Transverse colon (tissue), 4 donors: ENCODE results near the gene MARCOL. TPM values are rescaled to one million over a fixed set of nuclear protein-coding genes. Genes with fewer than 3 reads are reported as not detected.

Experiments used
- DNase-seq: peaks from one replicate; pipeline ENCODE4 v3.0.0-alpha.2; 2019
- H3K27ac ChIP-seq, 4 donors: fragments of 200-600 bp; sonication (generic); 2 replicates each; pipeline ENCODE4 v1.5.1; 2016 to 2018; ENCODE audit warnings: inconsistent platforms in 4 of 4
- H3K27me3 ChIP-seq: fragments of 200-600 bp; sonication (generic); 2 replicates; pipeline ENCODE4 v1.5.1; 2017; ENCODE audit warnings: inconsistent platforms
- H3K36me3 ChIP-seq, 4 donors: fragments of 200-600 bp; sonication (generic); 2 replicates each; pipeline ENCODE4 v1.5.1; 2017 to 2019; ENCODE audit warnings: inconsistent platforms in 4 of 4
- H3K4me1 ChIP-seq, 4 donors: fragments of 200-600 bp; sonication (generic); 2 replicates each; pipeline ENCODE4 v1.5.1; 2017 to 2020; ENCODE audit warnings: inconsistent platforms in 4 of 4
- H3K4me3 ChIP-seq, 4 donors: fragments of 200-600 bp; sonication (generic); 1 replicate in 1 of 4; 2 replicates in 3 of 4; pipeline versions ENCODE4 v1.5.1 to v1.6.1; 2017 to 2019; ENCODE audit warnings: inconsistent platforms in 4 of 4
- H3K9me3 ChIP-seq, 2 donors: fragments of 200-600 bp; sonication (generic); 2 replicates each; pipeline ENCODE4 v1.5.1; 2017 to 2019; ENCODE audit warnings: inconsistent platforms in 2 of 2
- CTCF ChIP-seq, 5 experiments: fragments of 200-600 bp in 3 of 5; fragments of 450-650 bp in 2 of 5; sonication (generic) in 3 of 5; IDR thresholded peaks; 1 replicate in 2 of 5; 2 replicates in 3 of 5; pipeline ENCODE4 v1.5.1; 2016 to 2017; ENCODE audit warnings: antibody characterized with exemption in 5 of 5, inconsistent platforms in 3 of 5, mild to moderate bottlenecking in 2 of 5, moderate library complexity in 1 of 5
- EP300 ChIP-seq: sonication (generic); formaldehyde crosslinking; IDR thresholded peaks from one replicate; pipeline ENCODE4 v1.6.1; 2017; ENCODE audit warnings: antibody characterized with exemption, low read depth
- POLR2A ChIP-seq: fragments of 450-650 bp; IDR thresholded peaks from one replicate; pipeline ENCODE4 v1.6.1; 2016; ENCODE audit warnings: antibody characterized with exemption, mild to moderate bottlenecking, moderate library complexity
- POLR2AphosphoS5 ChIP-seq, 3 donors: sonication (generic); formaldehyde crosslinking; IDR thresholded peaks; one replicate each; pipeline ENCODE4 v1.6.1; 2016; ENCODE audit warnings: antibody characterized with exemption in 3 of 3
- WGBS, 2 donors: methylation state at CpG; one replicate each; pipeline ENCODE4 v1.1.5; 2018; ENCODE audit warnings: low coverage in 1 of 2; 5-methylcytosine and 5-hydroxymethylcytosine counted together
- in situ Hi-C, 4 donors: fragments of 200-750 bp; cut with MboI; loops; one replicate each; pipeline versions ENCODE4 v1.15.0 to v1.15.1; 2017; ENCODE audit warnings: low sequenced_read_pairs in 3 of 4, low pct_ligation_motif_present in 1 of 4, low pct_unique_long_range_greater_than_20kb in 1 of 4
- intact Hi-C: fragments of 100-400 bp; cut with DNase I; formaldehyde crosslinking; loops from one replicate; pipeline ENCODE4 v1.15.1; 2023; ENCODE audit warnings: low total_unique reads
- total RNA-seq, 4 donors: library from RNA; depleted of rRNA; stranded (reverse); fragments of >200 nt; gene quantifications; one replicate each; pipeline ENCODE4 v1.1.0, GENCODE V29; 2016

The MARCOL gene
- total RNA-seq, 4 donors from 2014 or later, result not detected

GRCh38 chr5:148255456-148255855 lies 17.1 kb downstream of the MARCOL start:
- no peak overlapping the region for H3K27ac ChIP-seq
- H3K4me1 ChIP-seq, result no peaks in the 10 kb centered on the region
- intact Hi-C loops (no loop called here), in situ Hi-C loops (no loop called here)
- TF ChIP-seq POLR2A, result no peak
- no peak for TF ChIP-seq CTCF (IDR thresholded peaks at IDR 0.05)
- TF ChIP-seq EP300, result no peak
- TF ChIP-seq POLR2AphosphoS5 (IDR thresholded peaks at IDR 0.05), result no peak
- DNase-seq, result no peak
- H3K9me3 ChIP-seq, result peaks cover 14 to 16% of the 10 kb centered on the region in 2 donors
- no peak overlapping the region for H3K4me3 ChIP-seq
- H3K36me3 ChIP-seq, result no peaks in the 10 kb centered on the region
- H3K27me3 ChIP-seq, result no peaks in the 10 kb centered on the region

GRCh38 chr5:148259288-148259687 lies 21.0 kb downstream of the MARCOL start:
- Histone ChIP-seq H3K27me3 (no peaks in the 10 kb centered on the region), H3K27ac (no peak overlapping the region), H3K4me3 (no peak overlapping the region), H3K4me1 (no peaks in the 10 kb centered on the region), H3K9me3 (peaks cover 14 to 16% of the 10 kb centered on the region in 2 donors), H3K36me3 (no peaks in the 10 kb centered on the region)
- in situ Hi-C loops, result no loop called here
- TF ChIP-seq POLR2A, result no peak
- no peak for TF ChIP-seq POLR2AphosphoS5 (IDR thresholded peaks at IDR 0.05)
- no peak for TF ChIP-seq CTCF (IDR thresholded peaks at IDR 0.05)
- WGBS, 2 donors, result 77% methylated on average over 2 of the region's 2 CpGs; no CpG with 5 or more reads in 1 of the 2 donors
- intact Hi-C loops, result no loop called here
- DNase-seq, result no peak

- intact Hi-C loops, result no loop called here
- TF ChIP-seq EP300 (no peak), POLR2A (no peak), CTCF (IDR thresholded peaks at IDR 0.05) (no peak), POLR2AphosphoS5 (IDR thresholded peaks at IDR 0.05) (no peak)
- Histone ChIP-seq H3K36me3 (no peaks in the 10 kb centered on the region), H3K27ac (no peak overlapping the region), H3K9me3 (peaks cover 20 to 22% of the 10 kb centered on the region in 2 donors), H3K4me3 (no peak overlapping the region), H3K27me3 (no peaks in the 10 kb centered on the region), H3K4me1 (no peaks in the 10 kb centered on the region)
- in situ Hi-C loops, result no loop called here
- no peak for DNase-seq
These were observed 22.9 kb downstream of the MARCOL start for GRCh38 chr5:148261221-148261620.

GRCh38 chr5:148267962-148268361 lies 29.6 kb downstream of the MARCOL start:
- H3K4me3 ChIP-seq, result no peak overlapping the region
- H3K27ac ChIP-seq, result no peak overlapping the region
- H3K36me3 ChIP-seq, result no peaks in the 10 kb centered on the region
- TF ChIP-seq POLR2A (no peak), CTCF (IDR thresholded peaks at IDR 0.05) (no peak), POLR2AphosphoS5 (IDR thresholded peaks at IDR 0.05) (no peak), EP300 (no peak)
- 48 to 54% methylated on average over 3 of the region's 3 CpGs for WGBS, 2 donors
- H3K4me1 ChIP-seq, result no peaks in the 10 kb centered on the region
- no peaks in the 10 kb centered on the region for H3K27me3 ChIP-seq
- peaks cover 4 to 8% of the 10 kb centered on the region in 2 donors for H3K9me3 ChIP-seq
- in situ Hi-C loops, result no loop called here
- intact Hi-C loops, result no loop called here
- no peak for DNase-seq
